ENCODE results near the gene DEFB112.

The DEFB112 gene

DNA sequence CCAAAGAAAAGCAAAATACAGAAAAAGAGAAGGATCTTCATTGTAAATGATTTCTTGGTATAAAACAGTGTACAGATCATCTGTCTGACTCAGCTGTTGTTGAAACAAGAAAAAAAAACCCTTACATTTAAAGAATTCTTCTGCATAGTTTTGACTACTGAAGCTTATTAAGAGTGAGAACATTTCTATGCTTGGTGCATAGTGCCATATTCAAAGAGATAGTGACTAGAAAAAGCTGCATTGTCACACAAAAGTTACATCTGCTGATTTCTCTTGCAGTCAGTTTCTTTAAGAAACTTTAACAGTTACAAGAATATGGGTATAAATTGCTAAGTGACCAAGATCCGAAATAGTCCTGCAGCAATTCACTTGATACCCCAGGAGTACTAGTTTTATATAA lies at the start of gene DEFB112:
Gene DEFB112, minus strand, starts transcription at position 101 of the 400 bp plus-strand sequence. Its CDS starts 60 bp downstream, at position 41.
- no peak for DNase-seq (ENCODE audit: low read depth, low spot score)
- no peaks in the 10 kb centered on the region for H3K9me3 ChIP-seq (ENCODE audit: insufficient read depth, low read length)
- TF ChIP-seq YY1 (IDR thresholded peaks at IDR 0.05; ENCODE audit: insufficient read depth, insufficient read length): no peak
- no peak for TF ChIP-seq ZNF274 (IDR thresholded peaks at IDR 0.05; ENCODE audit: low read depth, low read length)
- no peak for TF ChIP-seq SUZ12 (IDR thresholded peaks at IDR 0.05; ENCODE audit: extremely low read depth, insufficient read depth, insufficient read length)
- H3K4me1 ChIP-seq (ENCODE audit: insufficient read depth, insufficient read length): no peaks in the 10 kb centered on the region
- no peak within 1 kb of the TSS for H3K4me3 ChIP-seq (ENCODE audit: insufficient read length, low read depth)
- H3K9ac ChIP-seq (ENCODE audit: insufficient read length, low read depth): no peak within 1 kb of the TSS
- no peaks in the 10 kb centered on the region for H3K36me3 ChIP-seq (ENCODE audit: insufficient read depth, insufficient read length, low read length)
- H3K27me3 ChIP-seq (ENCODE audit: insufficient read depth, insufficient read length): no peaks in the 10 kb centered on the region

- Histone ChIP-seq H3K9me3 (ENCODE audit: insufficient read depth, low read length) (no peaks in the 10 kb centered on the region), H3K9ac (ENCODE audit: insufficient read length, low read depth) (no peak overlapping the region), H3K27me3 (ENCODE audit: insufficient read depth, insufficient read length) (no peaks in the 10 kb centered on the region), H3K4me3 (ENCODE audit: insufficient read length, low read depth) (no peak overlapping the region), H3K36me3 (ENCODE audit: insufficient read depth, insufficient read length, low read length) (no peaks in the 10 kb centered on the region), H3K4me1 (ENCODE audit: insufficient read depth, insufficient read length) (no peaks in the 10 kb centered on the region)
- TF ChIP-seq ZNF274 (IDR thresholded peaks at IDR 0.05; ENCODE audit: low read depth, low read length): no peak
- TF ChIP-seq SUZ12 (IDR thresholded peaks at IDR 0.05; ENCODE audit: extremely low read depth, insufficient read depth, insufficient read length): no peak
- TF ChIP-seq YY1 (IDR thresholded peaks at IDR 0.05; ENCODE audit: insufficient read depth, insufficient read length): no peak
- DNase-seq (ENCODE audit: low read depth, low spot score): no peak
These were observed 48.9 kb upstream of the DEFB112 start for GRCh38 chr6:50098641-50098993.

DNA sequence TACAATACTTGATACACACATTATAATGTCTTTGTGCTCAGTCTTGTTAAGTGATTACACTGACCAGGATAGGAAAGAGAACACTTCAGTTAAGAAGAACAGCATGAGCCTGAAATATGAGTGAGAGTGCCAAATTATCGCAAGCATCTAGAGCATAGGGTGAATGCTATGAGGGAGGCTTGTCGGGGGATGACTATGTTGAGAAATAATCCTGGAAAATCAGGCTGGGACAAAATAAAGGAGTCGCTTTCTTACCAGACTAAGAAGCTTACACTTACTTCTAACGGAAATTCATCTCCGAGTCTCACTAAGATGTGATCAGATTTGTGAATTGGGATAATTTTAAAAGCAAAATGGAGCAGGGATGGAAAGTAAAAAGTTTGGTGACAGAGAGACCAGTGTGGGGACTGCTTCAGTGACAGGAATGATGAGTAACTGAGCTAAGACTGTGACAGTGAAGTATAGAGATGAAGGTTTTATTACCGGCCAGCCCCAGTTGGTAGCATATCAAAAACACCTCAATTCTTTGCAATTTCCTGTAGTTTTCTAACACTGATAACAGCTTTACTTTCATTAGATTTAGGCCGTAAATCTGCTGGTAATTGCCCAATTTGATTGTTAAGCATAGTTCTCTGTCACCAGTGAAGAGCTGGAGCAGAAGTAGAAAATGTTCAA lies 48.4 kb upstream of the DEFB112 start:
- DNase-seq (ENCODE audit: low read depth, low spot score): no peak
- Histone ChIP-seq H3K4me1 (ENCODE audit: insufficient read depth, insufficient read length) (no peaks in the 10 kb centered on the region), H3K4me3 (ENCODE audit: insufficient read length, low read depth) (no peak overlapping the region), H3K9ac (ENCODE audit: insufficient read length, low read depth) (no peak overlapping the region), H3K27me3 (ENCODE audit: insufficient read depth, insufficient read length) (no peaks in the 10 kb centered on the region), H3K9me3 (ENCODE audit: insufficient read depth, low read length) (no peaks in the 10 kb centered on the region), H3K36me3 (ENCODE audit: insufficient read depth, insufficient read length, low read length) (no peaks in the 10 kb centered on the region)
- TF ChIP-seq SUZ12 (IDR thresholded peaks at IDR 0.05; ENCODE audit: extremely low read depth, insufficient read depth, insufficient read length): no peak
- no peak for TF ChIP-seq YY1 (IDR thresholded peaks at IDR 0.05; ENCODE audit: insufficient read depth, insufficient read length)
- TF ChIP-seq ZNF274 (IDR thresholded peaks at IDR 0.05; ENCODE audit: low read depth, low read length): no peak

GRCh38 chr6:50096296-50096695 lies 46.6 kb upstream of the DEFB112 start:
- Histone ChIP-seq H3K9ac (ENCODE audit: insufficient read length, low read depth) (no peak overlapping the region), H3K27me3 (ENCODE audit: insufficient read depth, insufficient read length) (no peaks in the 10 kb centered on the region), H3K36me3 (ENCODE audit: insufficient read depth, insufficient read length, low read length) (no peaks in the 10 kb centered on the region), H3K4me1 (ENCODE audit: insufficient read depth, insufficient read length) (no peaks in the 10 kb centered on the region), H3K9me3 (ENCODE audit: insufficient read depth, low read length) (no peaks in the 10 kb centered on the region), H3K4me3 (ENCODE audit: insufficient read length, low read depth) (no peak overlapping the region)
- DNase-seq (ENCODE audit: low read depth, low spot score): no peak
- no peak for TF ChIP-seq YY1 (IDR thresholded peaks at IDR 0.05; ENCODE audit: insufficient read depth, insufficient read length)
- TF ChIP-seq SUZ12 (IDR thresholded peaks at IDR 0.05; ENCODE audit: extremely low read depth, insufficient read depth, insufficient read length): no peak
- TF ChIP-seq ZNF274 (IDR thresholded peaks at IDR 0.05; ENCODE audit: low read depth, low read length): no peak

DNA sequence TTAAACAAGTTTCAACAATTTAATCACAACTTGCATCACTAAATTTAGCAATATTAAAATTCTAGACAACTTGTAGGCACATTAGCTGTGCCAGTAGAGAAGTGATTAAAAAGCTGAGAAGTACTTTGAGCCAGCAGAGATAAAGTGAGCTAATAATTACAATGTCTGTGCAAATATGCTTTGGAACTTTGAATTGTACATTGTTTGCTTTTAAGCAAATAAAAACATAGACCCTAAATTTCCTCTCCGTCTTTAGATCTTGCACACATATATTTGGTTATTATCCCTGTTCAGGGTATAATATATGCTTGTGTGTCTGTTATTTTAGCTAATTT lies 44.2 kb upstream of the DEFB112 start:
- H3K27me3 ChIP-seq (ENCODE audit: insufficient read depth, insufficient read length): no peaks in the 10 kb centered on the region
- no peaks in the 10 kb centered on the region for H3K4me1 ChIP-seq (ENCODE audit: insufficient read depth, insufficient read length)
- H3K9me3 ChIP-seq (ENCODE audit: insufficient read depth, low read length): no peaks in the 10 kb centered on the region
- TF ChIP-seq SUZ12 (IDR thresholded peaks at IDR 0.05; ENCODE audit: extremely low read depth, insufficient read depth, insufficient read length) (no peak), YY1 (IDR thresholded peaks at IDR 0.05; ENCODE audit: insufficient read depth, insufficient read length) (no peak), ZNF274 (IDR thresholded peaks at IDR 0.05; ENCODE audit: low read depth, low read length) (no peak)
- no peak for DNase-seq (ENCODE audit: low read depth, low spot score)
- no peak overlapping the region for H3K9ac ChIP-seq (ENCODE audit: insufficient read length, low read depth)
- no peak overlapping the region for H3K4me3 ChIP-seq (ENCODE audit: insufficient read length, low read depth)
- no peaks in the 10 kb centered on the region for H3K36me3 ChIP-seq (ENCODE audit: insufficient read depth, insufficient read length, low read length)

DNA sequence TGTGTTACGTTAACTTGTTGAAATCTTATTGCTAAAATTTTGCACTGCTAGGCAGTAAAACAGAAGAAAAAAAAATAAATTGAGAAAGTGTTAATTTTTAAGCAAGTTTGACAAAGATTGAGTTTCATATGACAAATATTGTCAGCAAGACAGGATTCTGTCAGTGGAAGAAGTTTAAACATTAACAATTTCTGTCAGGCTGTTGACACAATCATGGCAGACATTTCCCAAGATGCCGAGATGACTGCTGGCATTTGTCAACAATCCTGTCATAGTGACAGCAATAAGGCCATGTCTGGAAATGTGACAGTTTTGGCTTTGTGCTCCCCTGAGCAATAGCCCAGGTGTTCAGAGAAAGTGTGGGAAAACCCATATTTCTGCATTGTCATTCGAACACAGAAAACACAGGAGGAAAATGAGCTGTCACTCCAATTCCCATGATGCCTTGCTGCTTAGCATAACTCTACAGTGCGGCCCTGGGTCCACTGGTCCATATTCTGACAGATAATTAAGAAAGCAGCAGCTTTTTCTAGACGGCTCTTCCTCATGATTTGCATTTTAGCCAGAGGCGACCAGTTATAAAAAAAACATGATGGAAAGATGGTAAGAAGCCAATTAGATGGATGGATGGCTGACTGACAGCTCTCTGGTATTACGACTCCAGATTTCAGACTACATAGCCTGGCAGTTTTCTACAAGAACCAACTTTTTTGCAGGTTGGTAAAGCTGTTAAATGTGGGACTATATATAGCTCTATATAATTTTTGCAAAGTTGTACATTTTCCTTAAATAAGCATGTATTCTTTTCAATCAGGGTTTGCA lies 43.6 kb upstream of the DEFB112 start:
- TF ChIP-seq ZNF274 (IDR thresholded peaks at IDR 0.05; ENCODE audit: low read depth, low read length): no peak
- no peak for TF ChIP-seq SUZ12 (IDR thresholded peaks at IDR 0.05; ENCODE audit: extremely low read depth, insufficient read depth, insufficient read length)
- TF ChIP-seq YY1 (IDR thresholded peaks at IDR 0.05; ENCODE audit: insufficient read depth, insufficient read length): no peak
- Histone ChIP-seq H3K9ac (ENCODE audit: insufficient read length, low read depth) (no peak overlapping the region), H3K4me3 (ENCODE audit: insufficient read length, low read depth) (no peak overlapping the region), H3K36me3 (ENCODE audit: insufficient read depth, insufficient read length, low read length) (no peaks in the 10 kb centered on the region), H3K27me3 (ENCODE audit: insufficient read depth, insufficient read length) (no peaks in the 10 kb centered on the region), H3K4me1 (ENCODE audit: insufficient read depth, insufficient read length) (no peaks in the 10 kb centered on the region), H3K9me3 (ENCODE audit: insufficient read depth, low read length) (no peaks in the 10 kb centered on the region)
- DNase-seq (ENCODE audit: low read depth, low spot score): no peak

GRCh38 chr6:50091641-50092040 lies 41.9 kb upstream of the DEFB112 start:
- Histone ChIP-seq H3K27me3 (ENCODE audit: insufficient read depth, insufficient read length) (no peaks in the 10 kb centered on the region), H3K4me3 (ENCODE audit: insufficient read length, low read depth) (no peak overlapping the region), H3K9me3 (ENCODE audit: insufficient read depth, low read length) (no peaks in the 10 kb centered on the region)

More at GRCh38 chr6:50091641-50092040, 41.9 kb upstream of the DEFB112 start:
- no peak for TF ChIP-seq SUZ12 (IDR thresholded peaks at IDR 0.05; ENCODE audit: extremely low read depth, insufficient read depth, insufficient read length)
- no peak for TF ChIP-seq ZNF274 (IDR thresholded peaks at IDR 0.05; ENCODE audit: low read depth, low read length)
- TF ChIP-seq YY1 (IDR thresholded peaks at IDR 0.05; ENCODE audit: insufficient read depth, insufficient read length): no peak
- Histone ChIP-seq H3K4me1 (ENCODE audit: insufficient read depth, insufficient read length) (no peaks in the 10 kb centered on the region), H3K9ac (ENCODE audit: insufficient read length, low read depth) (no peak overlapping the region), H3K36me3 (ENCODE audit: insufficient read depth, insufficient read length, low read length) (no peaks in the 10 kb centered on the region)
- DNase-seq (ENCODE audit: low read depth, low spot score): no peak

All from NT2/D1 (cell line).